HepG2 (cell line): ENCODE data around the gene SPACA4. TPM values are rescaled to one million over a fixed set of nuclear protein-coding genes. Genes with fewer than 3 reads are reported as not detected.

ENCODE experiments used
- BRD4 ChIP-seq: sonication (generic); formaldehyde crosslinking; IDR thresholded peaks from 2 replicates; pipeline ENCODE4 v1.4.0; 2020; ENCODE audit warnings: missing genetic modification reagents
- CERS6 ChIP-seq: sonication (generic); formaldehyde crosslinking; IDR thresholded peaks from 2 replicates; pipeline ENCODE4 v1.5.0; 2020; ENCODE audit warnings: missing genetic modification reagents
- E2F1 ChIP-seq: sonication (generic); formaldehyde crosslinking; IDR thresholded peaks from 2 replicates; pipeline ENCODE4 v1.5.0; 2020; ENCODE audit warnings: missing genetic modification reagents
- HBP1 ChIP-seq: IDR thresholded peaks from 2 replicates; pipeline ENCODE4 v1.6.1; 2016; ENCODE audit warnings: low read depth, control low read depth
- KLF16 ChIP-seq, 2 experiments: sonication (generic) in 1 of 2; formaldehyde crosslinking in 1 of 2; IDR thresholded peaks; 2 replicates each; pipeline versions ENCODE4 v1.6.1 to v1.8.0; 2016 to 2023; ENCODE audit warnings: missing genetic modification reagents in 2 of 2, missing compliant biosample characterization in 1 of 2
- MLX ChIP-seq: IDR thresholded peaks from 2 replicates; pipeline ENCODE4 v1.6.1; 2016
- NRL ChIP-seq: sonication (generic); formaldehyde crosslinking; IDR thresholded peaks from 2 replicates; pipeline ENCODE4 v1.5.0; 2020; ENCODE audit warnings: missing genetic modification reagents, mild to moderate bottlenecking, moderate library complexity, borderline replicate concordance
- PATZ1 ChIP-seq: sonication (generic); formaldehyde crosslinking; IDR thresholded peaks from 2 replicates; pipeline ENCODE4 v1.4.0; 2020; ENCODE audit warnings: missing genetic modification reagents
- SMAD3 ChIP-seq: sonication (generic); formaldehyde crosslinking; IDR thresholded peaks from 2 replicates; pipeline ENCODE4 v1.4.0; 2020; ENCODE audit warnings: missing genetic modification reagents
- SRSF4 ChIP-seq: fragments of 200-400 bp; formaldehyde crosslinking; IDR thresholded peaks from one replicate; pipeline ENCODE4 v1.6.1; 2018; ENCODE audit warnings: mild to moderate bottlenecking, low read depth, low read length, moderate library complexity; ENCODE audit not compliant: poor library complexity, severe bottlenecking
- TOE1 ChIP-seq: sonication (generic); formaldehyde crosslinking; IDR thresholded peaks from 2 replicates; pipeline ENCODE4 v1.4.0; 2020; ENCODE audit warnings: mild to moderate bottlenecking, missing genetic modification reagents
- ZKSCAN1 ChIP-seq: fragments of 150-350 bp; IDR thresholded peaks from 2 replicates; pipeline ENCODE4 v1.6.1; 2014; ENCODE audit warnings: low read length
- ZNF12 ChIP-seq: sonication (generic); formaldehyde crosslinking; IDR thresholded peaks from 2 replicates; pipeline ENCODE4 v1.5.0; 2020; ENCODE audit warnings: missing genetic modification reagents
- ZNF605 ChIP-seq: sonication (generic); formaldehyde crosslinking; IDR thresholded peaks from 2 replicates; pipeline ENCODE4 v1.8.0; 2022; ENCODE audit warnings: mild to moderate bottlenecking, missing genetic modification reagents
- ZNF687 ChIP-seq: sonication (generic); formaldehyde crosslinking; IDR thresholded peaks from 2 replicates; pipeline ENCODE4 v1.5.1; 2020; ENCODE audit warnings: mild to moderate bottlenecking, missing genetic modification reagents, moderate library complexity
- ZNF710 ChIP-seq: sonication (generic); formaldehyde crosslinking; IDR thresholded peaks from 2 replicates; pipeline ENCODE4 v1.5.0; 2020; ENCODE audit warnings: mild to moderate bottlenecking, missing genetic modification reagents, borderline replicate concordance
- polyA plus RNA-seq, 8 experiments: library from polyadenylated mRNA; depleted of rRNA in 3 of 8; stranded (reverse) in 7 of 8; unstranded in 1 of 8; fragments of >200 nt; fragmentation: Illumina TruSeq in 4 of 8; extraction: Trizol in 4 of 8; gene quantifications; 2 replicates each; pipeline versions ENCODE4 v1.2.1 to v1.2.3, GENCODE V29; 2011 to 2016; ENCODE audit warnings: low read depth in 4 of 8, missing spikeins in 1 of 8, mixed read lengths in 1 of 8; ENCODE audit not compliant: insufficient read depth in 1 of 8
- total RNA-seq, 5 experiments: library from RNA; depleted of rRNA; stranded (reverse); fragments of >200 nt; fragmentation: Illumina TruSeq; extraction: Trizol; gene quantifications; 2 replicates each; pipeline ENCODE4 v1.2.3, GENCODE V29; 2016; ENCODE audit warnings: low read depth in 1 of 5

SPACA4 gene
- total and polyA plus RNA-seq, 2 of the 13 experiments (the other 11 are each of a cell fraction or from before 2014, with no cell fraction given): not detected

GRCh38 chr19:48624067-48624594 is 17.6 kb downstream of the SPACA4 start (continued):
- TF ChIP-seq E2F1 (no peak), TOE1 (CRISPR knock-in tag) (no peak), PATZ1 (CRISPR knock-in tag) (peak; percentile 66), ZNF710 (CRISPR knock-in tag) (no peak), ZNF12 (CRISPR knock-in tag) (no peak), BRD4 (CRISPR knock-in tag) (no peak), HBP1 (0 out of 2 replicates have a peak, but pooled peaks have one; percentile 43), SMAD3 (CRISPR knock-in tag) (no peak), MLX (no peak), ZKSCAN1 (no peak), KLF16 (CRISPR knock-in tag; IDR thresholded peaks at IDR 0.05) (0 out of 4 replicates have a peak, but pooled peaks of 1 of the 2 experiments have one; percentile 16), SRSF4 (no peak), ZNF687 (peak; percentile 30; the same call in 1 of the 2 replicates), NRL (CRISPR knock-in tag) (no peak), CERS6 (CRISPR knock-in tag) (no peak), ZNF605 (CRISPR knock-in tag) (peak; percentile 41; the same call in 1 of the 2 replicates)
